ENCODE data around the gene EVA1A. TPM values are rescaled to one million over a fixed set of nuclear protein-coding genes. Genes with fewer than 3 reads are reported as not detected.

Gene EVA1A
- total RNA-seq, 4 donors from 2014 or later = not detected

GRCh38 chr2:75505012-75505411, 55.7 kb downstream of the EVA1A start:
- in situ Hi-C loops (cut with MboI; ENCODE audit: low pct_ligation_motif_present in 1 of 4, low pct_unique_long_range_greater_than_20kb in 1 of 4, low sequenced_read_pairs in 3 of 4) (no loop called here), intact Hi-C loops (cut with DNase I; ENCODE audit: low total_unique reads) (no loop called here)
- TF ChIP-seq POLR2AphosphoS5 (IDR thresholded peaks at IDR 0.05) (no peak), EP300 (IDR thresholded peaks at IDR 0.05; ENCODE audit: low read depth) (no peak)
- DNase-seq = no peak
- H3K27me3 ChIP-seq = no peaks in the 10 kb centered on the region
- no peaks in the 10 kb centered on the region for H3K36me3 ChIP-seq
- no peaks in the 10 kb centered on the region for H3K9me3 ChIP-seq
- WGBS, 2 donors (ENCODE audit: low coverage in 1 of 2) = 56 to 73% methylated on average over 4 to 5 of the region's 5 CpGs
- no peak overlapping the region for H3K4me3 ChIP-seq
- H3K4me1 ChIP-seq = no peaks in the 10 kb centered on the region
- no peak overlapping the region for H3K27ac ChIP-seq

DNA sequence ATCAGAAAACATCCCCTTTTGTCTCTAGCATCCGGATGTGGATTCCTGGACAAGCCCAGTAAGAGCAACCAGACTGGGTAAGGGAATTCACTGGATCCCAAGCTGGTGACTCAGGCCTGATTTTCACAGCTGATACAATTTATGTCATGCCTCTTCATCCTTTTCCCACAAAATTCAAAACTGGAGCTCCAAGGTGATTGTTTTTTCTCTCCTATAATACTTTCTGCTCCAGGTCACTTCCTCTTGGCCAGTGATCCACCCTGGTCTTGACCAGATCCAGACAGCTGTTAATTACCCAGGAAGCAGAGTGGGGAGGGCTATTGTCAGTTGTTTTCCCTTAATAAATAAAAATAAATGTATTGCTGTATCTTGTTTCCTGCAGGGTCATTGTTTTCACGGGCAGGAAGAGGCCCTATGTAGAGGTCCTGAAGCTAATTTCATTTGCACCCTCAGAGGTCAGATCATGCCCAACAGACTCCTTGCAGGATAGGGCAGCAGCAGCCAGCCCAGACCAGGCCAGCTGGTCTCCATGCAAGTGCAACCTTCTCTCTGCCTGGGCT, 57.6 kb downstream of the EVA1A start:
- DNase-seq = no peak
- in situ Hi-C loops (cut with MboI; ENCODE audit: low pct_ligation_motif_present in 1 of 4, low pct_unique_long_range_greater_than_20kb in 1 of 4, low sequenced_read_pairs in 3 of 4) = no loop called here
- TF ChIP-seq EP300 (IDR thresholded peaks at IDR 0.05; ENCODE audit: low read depth) (no peak), POLR2AphosphoS5 (IDR thresholded peaks at IDR 0.05) (no peak)
- TF ChIP-seq, protein P1, sequence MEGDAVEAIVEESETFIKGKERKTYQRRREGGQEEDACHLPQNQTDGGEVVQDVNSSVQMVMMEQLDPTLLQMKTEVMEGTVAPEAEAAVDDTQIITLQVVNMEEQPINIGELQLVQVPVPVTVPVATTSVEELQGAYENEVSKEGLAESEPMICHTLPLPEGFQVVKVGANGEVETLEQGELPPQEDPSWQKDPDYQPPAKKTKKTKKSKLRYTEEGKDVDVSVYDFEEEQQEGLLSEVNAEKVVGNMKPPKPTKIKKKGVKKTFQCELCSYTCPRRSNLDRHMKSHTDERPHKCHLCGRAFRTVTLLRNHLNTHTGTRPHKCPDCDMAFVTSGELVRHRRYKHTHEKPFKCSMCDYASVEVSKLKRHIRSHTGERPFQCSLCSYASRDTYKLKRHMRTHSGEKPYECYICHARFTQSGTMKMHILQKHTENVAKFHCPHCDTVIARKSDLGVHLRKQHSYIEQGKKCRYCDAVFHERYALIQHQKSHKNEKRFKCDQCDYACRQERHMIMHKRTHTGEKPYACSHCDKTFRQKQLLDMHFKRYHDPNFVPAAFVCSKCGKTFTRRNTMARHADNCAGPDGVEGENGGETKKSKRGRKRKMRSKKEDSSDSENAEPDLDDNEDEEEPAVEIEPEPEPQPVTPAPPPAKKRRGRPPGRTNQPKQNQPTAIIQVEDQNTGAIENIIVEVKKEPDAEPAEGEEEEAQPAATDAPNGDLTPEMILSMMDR (IDR thresholded peaks at IDR 0.05) = no peak
- Histone ChIP-seq H3K9me3 (no peaks in the 10 kb centered on the region), H3K4me1 (no peaks in the 10 kb centered on the region), H3K36me3 (no peaks in the 10 kb centered on the region), H3K4me3 (no peak overlapping the region), H3K27ac (no peak overlapping the region), H3K27me3 (no peaks in the 10 kb centered on the region)
- WGBS, 2 donors (ENCODE audit: low coverage in 1 of 2) = 52% methylated on average over 2 of the region's 2 CpGs; no CpG with 5 or more reads in 1 of the 2 donors
- intact Hi-C loops (cut with DNase I; ENCODE audit: low total_unique reads) = no loop called here

DNA sequence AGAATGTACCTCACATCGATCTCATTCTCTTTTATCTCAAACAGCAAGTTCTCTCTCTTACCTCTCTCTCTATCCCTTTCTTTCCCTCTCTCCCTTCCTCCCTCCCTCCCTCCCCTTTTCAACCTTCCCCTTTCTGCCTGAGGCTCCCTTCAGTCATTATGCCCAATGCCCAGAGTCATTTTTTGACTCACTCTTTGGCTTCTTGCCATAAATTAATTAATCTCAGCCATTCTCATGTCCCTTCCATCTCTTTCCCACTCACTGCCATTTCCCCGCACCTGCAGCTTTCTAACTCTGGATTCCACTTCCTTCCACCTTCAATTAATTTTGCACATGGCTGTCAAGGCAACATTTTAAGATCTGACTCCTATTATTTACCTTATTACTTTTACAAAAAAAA, 60.1 kb downstream of the EVA1A start:
- Histone ChIP-seq H3K9me3 (no peaks in the 10 kb centered on the region), H3K4me3 (no peak overlapping the region)
- WGBS, 2 donors (ENCODE audit: low coverage in 1 of 2) = 75 to 86% methylated on average over 2 of the region's 2 CpGs

DNA sequence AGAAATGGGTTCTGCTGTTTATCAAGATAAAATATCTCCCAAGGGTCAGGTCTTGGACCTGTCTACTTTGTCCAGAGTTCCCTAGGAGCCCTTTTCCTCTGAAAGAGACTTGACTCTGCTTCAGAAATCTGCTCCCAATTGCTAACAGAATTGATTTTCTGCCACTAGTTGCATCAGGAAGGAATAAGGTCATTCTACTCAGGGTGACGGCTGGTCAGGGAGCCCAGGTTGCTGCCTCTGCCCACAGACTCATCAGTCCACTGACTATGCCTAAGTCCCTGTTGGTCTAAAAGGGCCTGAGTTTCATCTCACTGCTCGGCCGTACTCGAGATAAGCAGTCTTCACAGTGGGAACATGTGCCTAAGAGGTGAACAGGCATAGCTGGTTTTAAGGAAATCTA, 61.2 kb downstream of the EVA1A start:
- no peak for TF ChIP-seq EP300 (IDR thresholded peaks at IDR 0.05; ENCODE audit: low read depth)
- TF ChIP-seq, protein P1 (IDR thresholded peaks at IDR 0.05) = no peak
- no peak for TF ChIP-seq POLR2AphosphoS5 (IDR thresholded peaks at IDR 0.05)
- TF ChIP-seq POLR2A (IDR thresholded peaks at IDR 0.05) = no peak
- 87% methylated on average over 4 of the region's 4 CpGs; no CpG with 5 or more reads in 1 of the 2 donors for WGBS, 2 donors (ENCODE audit: low coverage in 1 of 2)
- no peak overlapping the region for H3K4me3 ChIP-seq
- H3K36me3 ChIP-seq = no peaks in the 10 kb centered on the region
- no peaks in the 10 kb centered on the region for H3K4me1 ChIP-seq
- no peaks in the 10 kb centered on the region for H3K27me3 ChIP-seq
- DNase-seq = no peak
- no peak overlapping the region for H3K27ac ChIP-seq
- in situ Hi-C loops (cut with MboI; ENCODE audit: low pct_ligation_motif_present in 1 of 4, low pct_unique_long_range_greater_than_20kb in 1 of 4, low sequenced_read_pairs in 3 of 4) = no loop called here
- intact Hi-C loops (cut with DNase I; ENCODE audit: low total_unique reads) = no loop called here
- no peaks in the 10 kb centered on the region for H3K9me3 ChIP-seq

More for the DNA sequence above, 60.1 kb downstream of the EVA1A start:
- no peaks in the 10 kb centered on the region for H3K4me1 ChIP-seq
- TF ChIP-seq POLR2A (IDR thresholded peaks at IDR 0.05) (no peak), POLR2AphosphoS5 (IDR thresholded peaks at IDR 0.05) (no peak), EP300 (IDR thresholded peaks at IDR 0.05; ENCODE audit: low read depth) (no peak)
- TF ChIP-seq, protein P1 (IDR thresholded peaks at IDR 0.05) = no peak
- intact Hi-C loops (cut with DNase I; ENCODE audit: low total_unique reads) (no loop called here), in situ Hi-C loops (cut with MboI; ENCODE audit: low pct_ligation_motif_present in 1 of 4, low pct_unique_long_range_greater_than_20kb in 1 of 4, low sequenced_read_pairs in 3 of 4) (no loop called here)
- no peak overlapping the region for H3K27ac ChIP-seq
- H3K36me3 ChIP-seq = no peaks in the 10 kb centered on the region
- no peaks in the 10 kb centered on the region for H3K27me3 ChIP-seq
- DNase-seq = no peak

DNA sequence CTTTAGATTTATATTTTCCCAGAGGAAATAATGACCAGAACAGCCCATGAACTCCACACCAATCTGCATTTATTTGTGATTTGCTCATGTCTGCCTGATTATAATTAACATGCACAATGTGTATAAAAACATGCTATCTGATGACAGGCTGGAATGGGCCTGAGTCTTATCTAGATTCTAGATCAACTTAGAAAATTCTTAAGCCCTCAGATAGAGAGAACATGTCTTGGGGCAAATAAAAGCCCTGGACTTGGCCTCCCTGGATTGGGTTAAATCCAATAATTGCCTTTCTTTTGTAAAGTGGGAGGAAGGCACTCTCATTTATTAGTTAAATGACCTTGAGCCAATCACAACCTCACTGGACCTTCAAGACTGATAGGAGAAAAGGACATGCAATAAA, 61.8 kb downstream of the EVA1A start:
- intact Hi-C loops (cut with DNase I; ENCODE audit: low total_unique reads) (no loop called here), in situ Hi-C loops (cut with MboI; ENCODE audit: low pct_ligation_motif_present in 1 of 4, low pct_unique_long_range_greater_than_20kb in 1 of 4, low sequenced_read_pairs in 3 of 4) (no loop called here)
- no peaks in the 10 kb centered on the region for H3K9me3 ChIP-seq
- no peak overlapping the region for H3K4me3 ChIP-seq
- H3K4me1 ChIP-seq = no peaks in the 10 kb centered on the region
- H3K27ac ChIP-seq = no peak overlapping the region
- DNase-seq = no peak
- no peak for TF ChIP-seq POLR2A (IDR thresholded peaks at IDR 0.05)
- TF ChIP-seq, protein P1 (IDR thresholded peaks at IDR 0.05) = no peak
- TF ChIP-seq EP300 (IDR thresholded peaks at IDR 0.05; ENCODE audit: low read depth) = no peak
- TF ChIP-seq POLR2AphosphoS5 (IDR thresholded peaks at IDR 0.05) = no peak
- no peaks in the 10 kb centered on the region for H3K36me3 ChIP-seq
- no peaks in the 10 kb centered on the region for H3K27me3 ChIP-seq

All from transverse colon (tissue), 4 donors.